Hematopoietic multipotent progenitor cell treated with erythropoietin and hydrocortisone succinate and interleukin-3 and kit ligand, for 4 days (in vitro differentiated cells): ENCODE measurements around the gene OTOGL.
"Not testable (repeated sequence)": the region's sequence is repeated elsewhere in the genome, so short reads cannot be mapped to it uniquely, and the experiment has no call there.

Experiments
- DNase-seq: peaks from one replicate; pipeline ENCODE4 v3.0.0-alpha.2; 2015

The OTOGL gene

GRCh38 chr12:80135624-80136023 is 36.3 kb downstream of the OTOGL start:
- DNase-seq = no peak

- DNase-seq = no peak
Observed at GRCh38 chr12:80140005-80140404, 40.7 kb downstream of the OTOGL start.

- DNase-seq = no peak
Observed at GRCh38 chr12:80142640-80143039, 43.3 kb downstream of the OTOGL start.

- no peak for DNase-seq
Observed at GRCh38 chr12:80143537-80143936, 44.2 kb downstream of the OTOGL start.

GRCh38 chr12:80149547-80150313 is 50.4 kb downstream of the OTOGL start:
- DNase-seq = not testable (repeated sequence)

GRCh38 chr12:80151131-80151530 is 51.8 kb downstream of the OTOGL start:
- DNase-seq = no peak

- DNase-seq = no peak
Observed at GRCh38 chr12:80154261-80154660, 54.9 kb downstream of the OTOGL start.

- no peak for DNase-seq
Observed at GRCh38 chr12:80156306-80156705, 57.0 kb downstream of the OTOGL start.

- no peak for DNase-seq
Observed at GRCh38 chr12:80157645-80158044, 58.3 kb downstream of the OTOGL start.

GRCh38 chr12:80161612-80162011 is 62.3 kb downstream of the OTOGL start:
- no peak for DNase-seq

GRCh38 chr12:80162177-80162576 is 62.8 kb downstream of the OTOGL start:
- no peak for DNase-seq

- no peak for DNase-seq
Observed at GRCh38 chr12:80165746-80166145, 66.4 kb downstream of the OTOGL start.

GRCh38 chr12:80166751-80167150 is 67.4 kb downstream of the OTOGL start:
- DNase-seq = no peak

- DNase-seq = no peak
Observed at GRCh38 chr12:80168936-80169335, 69.6 kb downstream of the OTOGL start.

GRCh38 chr12:80170915-80171314 is 71.6 kb downstream of the OTOGL start:
- no peak for DNase-seq

GRCh38 chr12:80173083-80173864 is 73.9 kb downstream of the OTOGL start:
- no peak for DNase-seq

GRCh38 chr12:80175307-80175930 is 76.1 kb downstream of the OTOGL start:
- DNase-seq = no peak

GRCh38 chr12:80176706-80177105 is 77.4 kb downstream of the OTOGL start:
- no peak for DNase-seq

- no peak for DNase-seq
Observed at GRCh38 chr12:80178846-80179245, 79.5 kb downstream of the OTOGL start.

- no peak for DNase-seq
Observed at GRCh38 chr12:80183939-80184338, 84.6 kb downstream of the OTOGL start.

- no peak for DNase-seq
Observed at GRCh38 chr12:80184926-80185325, 85.6 kb downstream of the OTOGL start.

- DNase-seq = peak; percentile 85
Observed at GRCh38 chr12:80186727-80187217, 87.4 kb downstream of the OTOGL start.

GRCh38 chr12:80187660-80188090 is 88.3 kb downstream of the OTOGL start:
- DNase-seq = peak; percentile 61

GRCh38 chr12:80188576-80188975 is 89.2 kb downstream of the OTOGL start:
- no peak for DNase-seq
